HFF-Myc (cell line): ENCODE results near the gene CLRN2.
"Not testable (repeated sequence)": the region's sequence is repeated elsewhere in the genome, so short reads cannot be mapped to it uniquely, and the experiment has no call there.

Source experiments
- DNase-seq: peaks from one replicate; pipeline ENCODE4 v3.0.0-alpha.2; 2011; ENCODE audit warnings: low read depth; ENCODE audit errors: extremely low read depth
- H3K4me3 ChIP-seq: replicated peaks from 2 replicates; pipeline ENCODE4 v1.5.1; 2011; ENCODE audit warnings: low read depth, mild to moderate bottlenecking, control low read depth, low read length
- CTCF ChIP-seq: IDR thresholded peaks from 2 replicates; pipeline ENCODE4 v1.5.1; 2012; ENCODE audit warnings: mild to moderate bottlenecking, low read depth, low read length, control low read depth; ENCODE audit errors: missing control alignments

The CLRN2 gene

GRCh38 chr4:17561195-17561909 is 46.4 kb downstream of the CLRN2 start:
- H3K4me3 ChIP-seq: no peak overlapping the region
- DNase-seq: peak; percentile 86
- TF ChIP-seq CTCF: no peak

GRCh38 chr4:17562157-17562556 is 47.2 kb downstream of the CLRN2 start:
- no peak for TF ChIP-seq CTCF
- H3K4me3 ChIP-seq: no peak overlapping the region
- no peak for DNase-seq

GRCh38 chr4:17565846-17566245 is 50.9 kb downstream of the CLRN2 start:
- H3K4me3 ChIP-seq: no peak overlapping the region
- no peak for TF ChIP-seq CTCF
- no peak for DNase-seq

- H3K4me3 ChIP-seq: no peak overlapping the region
- no peak for TF ChIP-seq CTCF
- DNase-seq: no peak
Observed at GRCh38 chr4:17567271-17567670, 52.3 kb downstream of the CLRN2 start.

DNA sequence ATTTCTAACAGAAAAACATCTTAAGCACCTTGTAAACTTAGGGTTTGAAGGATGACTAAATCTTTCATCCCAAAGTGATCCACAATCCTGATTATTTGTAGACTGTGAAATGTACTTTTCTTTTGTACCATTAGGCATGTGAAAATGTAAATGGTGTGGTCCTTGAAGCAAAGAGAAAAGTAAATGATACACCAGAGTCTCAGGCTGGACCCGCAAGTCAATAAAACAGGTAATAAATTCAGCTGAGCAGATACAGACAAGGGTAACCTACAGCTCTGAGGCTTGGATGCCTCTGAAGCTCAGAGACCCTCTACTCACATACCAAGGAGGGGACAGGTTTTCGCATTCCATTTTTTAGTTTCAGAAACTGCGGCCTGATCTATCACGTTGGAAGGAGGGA is 59.2 kb downstream of the CLRN2 start:
- DNase-seq: no peak
- no peak overlapping the region for H3K4me3 ChIP-seq
- TF ChIP-seq CTCF: no peak

DNA sequence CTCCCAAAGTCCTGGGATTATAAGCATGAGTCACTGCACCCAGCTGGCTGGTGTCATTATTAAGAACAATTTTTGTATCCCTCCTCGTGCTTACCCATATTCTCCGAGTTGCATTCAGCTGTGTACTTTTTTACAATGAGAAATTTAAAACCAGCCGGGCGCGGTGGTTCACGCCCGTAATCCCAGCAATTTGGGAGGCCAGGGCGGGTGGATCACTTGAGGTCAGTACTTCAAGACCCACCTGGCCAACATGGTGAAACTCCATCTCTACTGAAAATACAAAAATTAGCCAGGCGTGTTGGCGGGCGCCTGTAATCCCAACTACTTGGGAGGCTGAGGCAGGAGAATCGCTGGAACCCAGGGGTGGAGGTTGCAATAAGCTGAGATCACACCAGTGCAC is 60.2 kb downstream of the CLRN2 start:
- DNase-seq, H3K4me3 ChIP-seq: not testable (repeated sequence)
